K562 (cell line): Measurements from ENCODE around the gene MUC15. TPM values are rescaled to one million over a fixed set of nuclear protein-coding genes. Genes with fewer than 3 reads are reported as not detected.

ENCODE experiments used
- ARID4B ChIP-seq: sonication (generic); formaldehyde crosslinking; IDR thresholded peaks from 2 replicates; pipeline ENCODE4 v1.8.0; 2022; ENCODE audit warnings: mild to moderate bottlenecking, missing genetic modification reagents
- ATF7 ChIP-seq: fragments of 450-650 bp; IDR thresholded peaks from 2 replicates; pipeline ENCODE4 v1.7.1; 2014; ENCODE audit warnings: mild to moderate bottlenecking, moderate library complexity
- IRF2 ChIP-seq: sonication (generic); formaldehyde crosslinking; IDR thresholded peaks from 2 replicates; pipeline ENCODE4 v1.8.1; 2022; ENCODE audit warnings: mild to moderate bottlenecking, missing genetic modification reagents
- MCM2 ChIP-seq: fragments of 450-650 bp; IDR thresholded peaks from 2 replicates; pipeline ENCODE4 v1.6.1; 2017; ENCODE audit warnings: low read depth, mild to moderate bottlenecking
- NFE2L1 ChIP-seq: fragments of 450-650 bp; IDR thresholded peaks from 2 replicates; pipeline ENCODE4 v1.6.1; 2016; ENCODE audit warnings: missing genetic modification characterization, low read depth, mild to moderate bottlenecking, missing compliant biosample characterization, moderate library complexity, borderline replicate concordance
- PREB ChIP-seq: sonication (generic); formaldehyde crosslinking; IDR thresholded peaks from 2 replicates; pipeline ENCODE4 v1.8.1; 2023; ENCODE audit warnings: mild to moderate bottlenecking, missing genetic modification reagents
- PURB ChIP-seq: sonication (generic); formaldehyde crosslinking; IDR thresholded peaks from 2 replicates; pipeline ENCODE4 v1.9.0; 2021; ENCODE audit warnings: low read depth, mild to moderate bottlenecking, missing genetic modification reagents
- SP1 ChIP-seq: sonication (generic); formaldehyde crosslinking; IDR thresholded peaks from 2 replicates; pipeline ENCODE4 v1.8.1; 2022; ENCODE audit warnings: mild to moderate bottlenecking, missing genetic modification reagents
- TBL1XR1 ChIP-seq, 2 experiments: IDR thresholded peaks; 2 replicates each; pipeline ENCODE4 v1.6.1; 2012; ENCODE audit warnings: improper control_type of control experiment in 2 of 2, low read length in 2 of 2, mild to moderate bottlenecking in 1 of 2
- XRCC5 ChIP-seq: fragments of 200-400 bp; formaldehyde crosslinking; IDR thresholded peaks from 2 replicates; pipeline ENCODE4 v1.6.1; 2017; ENCODE audit warnings: low read depth, mild to moderate bottlenecking, low read length
- ZKSCAN1 ChIP-seq: fragments of 150-350 bp; IDR thresholded peaks from 2 replicates; pipeline ENCODE4 v1.6.1; 2016; ENCODE audit warnings: low read depth, low read length
- ZNF184 ChIP-seq: sonication (generic); formaldehyde crosslinking; IDR thresholded peaks from 2 replicates; pipeline ENCODE4 v1.5.0; 2020; ENCODE audit warnings: missing genetic modification reagents
- ZNF778 ChIP-seq: fragments of 450-650 bp; formaldehyde crosslinking; IDR thresholded peaks from 2 replicates; pipeline ENCODE4 v1.4.0; 2020; ENCODE audit warnings: mild to moderate bottlenecking, moderate library complexity
- polyA plus RNA-seq, 8 experiments: library from polyadenylated mRNA; depleted of rRNA in 4 of 8; stranded (reverse) in 5 of 8; unstranded in 3 of 8; fragments of >200 nt; fragmentation: Nextera tagmentation in 2 of 8; fragmentation: Illumina TruSeq in 1 of 8; extraction: Ambion mirVana in 2 of 8; extraction: Trizol in 1 of 8; gene quantifications; 2 replicates each; pipeline versions ENCODE4 v1.2.1 to v1.2.3, GENCODE V29; 2011 to 2014; ENCODE audit warnings: inconsistent platforms in 1 of 8, missing spikeins in 1 of 8
- total RNA-seq, 7 experiments: library from RNA; depleted of rRNA in 6 of 7; stranded (reverse); fragments of >200 nt in 6 of 7; fragmentation: Illumina TruSeq in 2 of 7; extraction: Trizol in 2 of 7; gene quantifications; 2 replicates each; pipeline versions ENCODE4 v1.2.1 to v1.2.3, GENCODE V29; 2011 to 2021; ENCODE audit warnings: low replicate concordance in 1 of 7

MUC15 gene
- total and polyA plus RNA-seq, 9 of the 15 experiments (the other 6 are each of a cell fraction or from before 2014, with no cell fraction given): 0.36 to 1.4 (median 0.65) TPM; not detected in 1

- TF ChIP-seq ARID4B (no peak), ZNF778 (no peak), MCM2 (no peak), TBL1XR1 (IDR thresholded peaks at IDR 0.05; ENCODE audit: low read length in 2 of 2) (no peak), IRF2 (CRISPR knock-in tag) (no peak), ZNF184 (CRISPR knock-in tag) (no peak), NFE2L1 (tag) (no peak), PURB (CRISPR knock-in tag) (no peak), SP1 (CRISPR knock-in tag) (no peak), PREB (CRISPR knock-in tag) (no peak), ZKSCAN1 (no peak), XRCC5 (no peak), ATF7 (no peak)
- TF ChIP-seq, all 486 proteins: peak for 0
Measured at GRCh38 chr11:26569646-26570045, 2.4 kb downstream of the MUC15 start (continued).
